ENCODE results near the gene SLC27A2.

Gene SLC27A2

GRCh38 chr15:50229336-50229735, 47.3 kb downstream of the SLC27A2 start:
- no peak for TF ChIP-seq ZFX (IDR thresholded peaks at IDR 0.05; ENCODE audit: borderline replicate concordance)
- no peak for TF ChIP-seq CTCF (IDR thresholded peaks at IDR 0.05)
- H3K27ac ChIP-seq, result peak overlapping the region; percentile 53

GRCh38 chr15:50231761-50232160, 49.8 kb downstream of the SLC27A2 start:
- no peak overlapping the region for H3K27ac ChIP-seq
- TF ChIP-seq CTCF (IDR thresholded peaks at IDR 0.05), result no peak
- TF ChIP-seq ZFX (IDR thresholded peaks at IDR 0.05; ENCODE audit: borderline replicate concordance), result no peak

- TF ChIP-seq CTCF (IDR thresholded peaks at IDR 0.05) (no peak), ZFX (IDR thresholded peaks at IDR 0.05; ENCODE audit: borderline replicate concordance) (no peak)
- H3K27ac ChIP-seq, result no peak overlapping the region
These were observed 50.8 kb downstream of the SLC27A2 start for GRCh38 chr15:50232791-50233190.

GRCh38 chr15:50233192-50233736, 51.3 kb downstream of the SLC27A2 start:
- TF ChIP-seq CTCF (IDR thresholded peaks at IDR 0.05) (no peak), ZFX (IDR thresholded peaks at IDR 0.05; ENCODE audit: borderline replicate concordance) (no peak)

GRCh38 chr15:50234764-50235163, 52.8 kb downstream of the SLC27A2 start:
- TF ChIP-seq CTCF (IDR thresholded peaks at IDR 0.05), result no peak
- no peak for TF ChIP-seq ZFX (IDR thresholded peaks at IDR 0.05; ENCODE audit: borderline replicate concordance)
- no peak overlapping the region for H3K27ac ChIP-seq

More at GRCh38 chr15:50233192-50233736, 51.3 kb downstream of the SLC27A2 start:
- H3K27ac ChIP-seq, result no peak overlapping the region

- TF ChIP-seq ZFX (IDR thresholded peaks at IDR 0.05; ENCODE audit: borderline replicate concordance) (no peak), CTCF (IDR thresholded peaks at IDR 0.05) (no peak)
- no peak overlapping the region for H3K27ac ChIP-seq
These were observed 53.8 kb downstream of the SLC27A2 start for GRCh38 chr15:50235794-50236193.

GRCh38 chr15:50236433-50236832, 54.4 kb downstream of the SLC27A2 start:
- no peak for TF ChIP-seq ZFX (IDR thresholded peaks at IDR 0.05; ENCODE audit: borderline replicate concordance)
- TF ChIP-seq CTCF (IDR thresholded peaks at IDR 0.05), result no peak
- no peak overlapping the region for H3K27ac ChIP-seq

Measured in 22Rv1 (cell line).